Fibroblast of lung (primary cell): ENCODE results near the gene ZSCAN4. TPM values are rescaled to one million over a fixed set of nuclear protein-coding genes. Genes with fewer than 3 reads are reported as not detected.

Source experiments
- DNase-seq, 2 donors: peaks; one replicate each; pipeline versions ENCODE4 v3.0.0 to v3.0.0-alpha.2; 2010; ENCODE audit warnings: low read depth in 2 of 2
- H2AFZ ChIP-seq: 2 replicates; pipeline ENCODE4 v1.5.1; 2012; ENCODE audit warnings: low read length, control low read depth, inconsistent platforms
- H3K27ac ChIP-seq: 2 replicates; pipeline ENCODE4 v1.5.1; 2011; ENCODE audit warnings: low read length, control low read depth; ENCODE audit not compliant: insufficient read depth
- H3K27me3 ChIP-seq: 2 replicates; pipeline ENCODE4 v1.5.1; 2011; ENCODE audit warnings: mild to moderate bottlenecking, low read length; ENCODE audit not compliant: control insufficient read depth, insufficient read depth
- H3K36me3 ChIP-seq: 2 replicates; pipeline ENCODE4 v1.5.1; 2011; ENCODE audit warnings: low read length; ENCODE audit not compliant: control insufficient read depth, insufficient read depth
- H3K4me1 ChIP-seq: 2 replicates; pipeline ENCODE4 v1.5.1; 2011; ENCODE audit warnings: low read length; ENCODE audit not compliant: control insufficient read depth, insufficient read depth; ENCODE audit errors: extremely low read depth
- H3K4me2 ChIP-seq: 2 replicates; pipeline ENCODE4 v1.5.1; 2011; ENCODE audit warnings: low read length, control low read depth; ENCODE audit not compliant: insufficient read depth; ENCODE audit errors: extremely low read depth
- H3K4me3 ChIP-seq, 4 experiments: fragments of 200-600 bp in 1 of 4; sonication (generic) in 1 of 4; replicated peaks in 1 of 4; 2 replicates each; pipeline ENCODE4 v1.5.1; 2011 to 2016; ENCODE audit warnings: low read length in 4 of 4, low read depth in 3 of 4, mild to moderate bottlenecking in 3 of 4, control low read depth in 2 of 4, inconsistent platforms in 1 of 4, mixed read lengths in 1 of 4; ENCODE audit not compliant: insufficient read depth in 1 of 4; ENCODE audit errors: control extremely low read depth in 1 of 4
- H3K79me2 ChIP-seq: 2 replicates; pipeline ENCODE4 v1.5.1; 2012; ENCODE audit warnings: mild to moderate bottlenecking, low read length, inconsistent platforms; ENCODE audit not compliant: control insufficient read depth, insufficient read depth
- H3K9ac ChIP-seq: 2 replicates; pipeline ENCODE4 v1.5.1; 2011; ENCODE audit warnings: mild to moderate bottlenecking, low read length, control low read depth; ENCODE audit not compliant: insufficient read depth
- H3K9me3 ChIP-seq: 2 replicates; pipeline ENCODE4 v1.5.1; 2012; ENCODE audit warnings: low read depth, low read length; ENCODE audit not compliant: control insufficient read depth, insufficient read depth
- H4K20me1 ChIP-seq: 2 replicates; pipeline ENCODE4 v1.5.1; 2011; ENCODE audit warnings: low read length; ENCODE audit not compliant: control insufficient read depth, insufficient read depth; ENCODE audit errors: extremely low read depth
- EZH2 ChIP-seq: IDR thresholded peaks from 2 replicates; pipeline ENCODE4 v1.5.1; 2012; ENCODE audit warnings: low read length, control low read depth, mild to moderate bottlenecking; ENCODE audit errors: missing control alignments
- polyA plus RNA-seq, 2 donors: library from polyadenylated mRNA; depleted of rRNA in 1 of 2; stranded (reverse) in 1 of 2; unstranded in 1 of 2; fragments of >200 nt; gene quantifications; 2 replicates each; pipeline ENCODE4 v1.2.1, GENCODE V29; 2011 to 2012; ENCODE audit warnings: missing spikeins in 1 of 2
- total RNA-seq: library from RNA; depleted of rRNA; stranded (reverse); fragments of >200 nt; gene quantifications from 2 replicates; pipeline ENCODE4 v1.2.1, GENCODE V29; 2014
- TF ChIP-seq, protein P1 (sequence below), 2 donors: IDR thresholded peaks in 1 of 2; conservative IDR thresholded peaks in 1 of 2; 1 replicate in 1 of 2; 2 replicates in 1 of 2; pipeline ENCODE4 v1.5.1; 2011 to 2012; ENCODE audit warnings: low read length in 2 of 2, control low read depth in 1 of 2, inconsistent platforms in 1 of 2, low read depth in 1 of 2, mild to moderate bottlenecking in 1 of 2

The ZSCAN4 gene
- total and polyA plus RNA-seq, 2 donors (not counting 1 experiment from before 2014, with no cell fraction given), result not detected

DNA sequence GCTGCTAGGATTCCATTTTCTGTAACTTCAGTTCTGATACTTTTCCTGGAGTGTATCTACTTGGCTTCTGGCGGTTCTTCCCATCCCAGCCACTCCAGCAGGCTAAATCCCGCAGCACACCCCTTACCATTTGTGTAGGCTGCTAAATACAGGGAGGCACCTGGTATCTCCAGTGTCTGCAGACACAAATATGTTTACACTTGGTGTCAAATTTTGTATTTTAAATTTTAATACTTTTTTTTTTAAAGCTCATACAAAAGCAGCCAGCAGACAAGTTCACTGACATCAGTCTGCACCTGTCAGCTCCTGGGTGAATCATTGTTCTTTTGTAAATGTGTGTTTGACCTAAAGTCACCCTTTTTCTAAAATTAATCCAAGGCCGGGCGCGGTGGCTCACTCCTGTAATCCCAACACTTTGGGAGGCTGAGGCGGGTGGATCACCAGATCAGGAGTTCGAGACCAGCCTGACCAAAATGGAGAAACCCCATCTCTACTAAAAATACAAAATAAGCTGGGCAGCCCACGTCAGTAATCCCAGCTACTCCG lies 3.4 kb upstream of the ZSCAN4 start:
- Histone ChIP-seq H3K4me2 (no peak overlapping the region), H3K79me2 (no peaks in the 10 kb centered on the region), H3K27me3 (no peaks in the 10 kb centered on the region), H3K27ac (no peak overlapping the region), H2AFZ (no peak overlapping the region), H4K20me1 (no peaks in the 10 kb centered on the region), H3K4me3 (no peak overlapping the region), H3K9ac (no peak overlapping the region), H3K9me3 (no peaks in the 10 kb centered on the region), H3K4me1 (no peaks in the 10 kb centered on the region), H3K36me3 (no peaks in the 10 kb centered on the region)
- DNase-seq, result no peak
- TF ChIP-seq, protein P1, sequence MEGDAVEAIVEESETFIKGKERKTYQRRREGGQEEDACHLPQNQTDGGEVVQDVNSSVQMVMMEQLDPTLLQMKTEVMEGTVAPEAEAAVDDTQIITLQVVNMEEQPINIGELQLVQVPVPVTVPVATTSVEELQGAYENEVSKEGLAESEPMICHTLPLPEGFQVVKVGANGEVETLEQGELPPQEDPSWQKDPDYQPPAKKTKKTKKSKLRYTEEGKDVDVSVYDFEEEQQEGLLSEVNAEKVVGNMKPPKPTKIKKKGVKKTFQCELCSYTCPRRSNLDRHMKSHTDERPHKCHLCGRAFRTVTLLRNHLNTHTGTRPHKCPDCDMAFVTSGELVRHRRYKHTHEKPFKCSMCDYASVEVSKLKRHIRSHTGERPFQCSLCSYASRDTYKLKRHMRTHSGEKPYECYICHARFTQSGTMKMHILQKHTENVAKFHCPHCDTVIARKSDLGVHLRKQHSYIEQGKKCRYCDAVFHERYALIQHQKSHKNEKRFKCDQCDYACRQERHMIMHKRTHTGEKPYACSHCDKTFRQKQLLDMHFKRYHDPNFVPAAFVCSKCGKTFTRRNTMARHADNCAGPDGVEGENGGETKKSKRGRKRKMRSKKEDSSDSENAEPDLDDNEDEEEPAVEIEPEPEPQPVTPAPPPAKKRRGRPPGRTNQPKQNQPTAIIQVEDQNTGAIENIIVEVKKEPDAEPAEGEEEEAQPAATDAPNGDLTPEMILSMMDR (conservative IDR thresholded peaks at IDR 0.05 in 1 of 2, IDR thresholded peaks at IDR 0.05 in 1 of 2; ENCODE audit: low read depth in 1 of 2, low read length in 2 of 2), result no peak
- no peak for TF ChIP-seq EZH2

DNA sequence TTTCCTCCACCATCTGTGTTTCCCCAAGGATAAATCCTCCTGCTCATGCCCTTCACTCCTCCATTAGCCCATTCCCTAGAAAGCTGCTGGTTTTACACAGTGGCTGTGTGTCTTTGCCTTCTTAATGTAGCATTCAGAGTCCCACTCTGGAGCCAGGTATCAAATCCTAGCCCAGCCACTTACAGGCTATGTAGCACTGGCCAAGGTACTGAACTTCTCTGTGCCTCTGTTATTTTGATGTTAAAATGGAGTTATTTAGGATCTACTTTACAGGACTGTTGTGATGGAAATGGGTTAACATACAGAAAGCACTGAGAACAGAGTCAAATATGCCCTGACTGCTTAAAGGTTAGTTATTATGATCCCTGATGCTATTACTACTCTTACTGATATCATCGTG lies 1.5 kb upstream of the ZSCAN4 start:
- Histone ChIP-seq H3K36me3 (no peaks in the 10 kb centered on the region), H3K9ac (no peak overlapping the region), H3K27ac (no peak overlapping the region), H3K27me3 (no peaks in the 10 kb centered on the region), H4K20me1 (no peaks in the 10 kb centered on the region), H3K79me2 (no peaks in the 10 kb centered on the region), H3K4me3 (no peak overlapping the region), H3K4me2 (no peak overlapping the region), H3K4me1 (no peaks in the 10 kb centered on the region), H3K9me3 (no peaks in the 10 kb centered on the region), H2AFZ (no peak overlapping the region)
- TF ChIP-seq EZH2, result no peak
- TF ChIP-seq, protein P1 (conservative IDR thresholded peaks at IDR 0.05 in 1 of 2, IDR thresholded peaks at IDR 0.05 in 1 of 2; ENCODE audit: low read depth in 1 of 2, low read length in 2 of 2), result no peak
- DNase-seq, result no peak

DNA sequence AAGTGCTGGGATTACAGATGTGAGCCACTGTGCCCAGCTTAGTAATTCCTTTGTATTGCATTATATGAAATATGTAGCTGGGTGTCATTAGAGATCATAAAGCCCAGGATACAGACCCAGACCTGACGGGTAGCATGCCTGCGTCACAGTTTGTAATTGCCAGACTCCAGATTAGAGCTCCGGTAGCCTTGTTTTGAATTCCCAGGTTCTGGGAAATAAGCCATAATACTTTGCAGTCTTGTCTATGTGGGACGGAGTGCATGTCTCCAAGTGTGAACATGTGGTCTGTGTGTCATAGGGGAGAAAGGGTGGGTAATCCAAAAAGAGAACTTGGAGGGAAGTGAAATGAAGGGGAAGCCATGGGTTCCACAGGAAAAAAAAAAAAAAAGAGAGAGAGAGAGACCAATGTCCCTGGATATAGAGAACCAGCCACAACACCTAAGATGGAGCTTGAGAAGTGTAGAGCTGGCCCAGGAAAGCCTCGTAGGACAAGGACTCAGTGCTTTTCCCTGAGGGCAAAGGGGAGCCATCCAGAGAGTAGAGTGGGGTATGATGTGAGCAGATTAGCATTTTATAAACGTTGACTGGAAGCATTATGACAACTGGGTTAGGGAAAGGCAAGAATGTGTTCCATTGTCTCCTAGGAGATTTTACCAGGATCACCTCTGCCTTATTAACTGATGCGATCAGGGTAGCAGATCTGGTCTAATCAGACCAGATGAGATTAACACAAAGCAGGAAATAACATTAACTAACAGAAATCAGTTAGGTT lies 2.6 kb downstream of the ZSCAN4 start:
- Histone ChIP-seq H3K4me3 (no peak overlapping the region), H3K9me3 (no peaks in the 10 kb centered on the region), H3K36me3 (no peaks in the 10 kb centered on the region), H3K4me1 (no peaks in the 10 kb centered on the region), H2AFZ (no peak overlapping the region), H3K4me2 (no peak overlapping the region), H3K27me3 (no peaks in the 10 kb centered on the region), H3K9ac (no peak overlapping the region), H4K20me1 (no peaks in the 10 kb centered on the region), H3K27ac (no peak overlapping the region), H3K79me2 (no peaks in the 10 kb centered on the region)
- no peak for TF ChIP-seq EZH2
- TF ChIP-seq, protein P1 (conservative IDR thresholded peaks at IDR 0.05 in 1 of 2, IDR thresholded peaks at IDR 0.05 in 1 of 2; ENCODE audit: low read depth in 1 of 2, low read length in 2 of 2), result no peak
- DNase-seq, result no peak
